Activated CD4-positive, alpha-beta T cell treated with anti-CD3 and anti-CD28 coated beads for 4 hours (primary cell): ENCODE results near the gene EPPIN.
"Not testable (repeated sequence)": the region's sequence is repeated elsewhere in the genome, so short reads cannot be mapped to it uniquely, and the experiment has no call there.

Experiments used
- DNase-seq, 2 donors: peaks; one replicate each; pipeline ENCODE4 v3.0.0-alpha.2; 2020

Gene EPPIN

GRCh38 chr20:45547206-45547770 lies at the start of gene EPPIN:
EPPIN (minus strand) TSS chr20:45547401; CDS start chr20:45547357, 44 bp downstream.
- DNase-seq, result no peak

- DNase-seq, result no peak
Observed at GRCh38 chr20:45595235-45595634, 48.0 kb upstream of the EPPIN start.

GRCh38 chr20:45593498-45593897 lies 46.3 kb upstream of the EPPIN start:
- no peak for DNase-seq

GRCh38 chr20:45592574-45593189 lies 45.5 kb upstream of the EPPIN start:
- no peak for DNase-seq

GRCh38 chr20:45589725-45590124 lies 42.5 kb upstream of the EPPIN start:
- DNase-seq, result no peak

- DNase-seq, result no peak
Observed at GRCh38 chr20:45588800-45589199, 41.6 kb upstream of the EPPIN start.

GRCh38 chr20:45585986-45586385 lies 38.8 kb upstream of the EPPIN start:
- DNase-seq, result not testable (repeated sequence)

- not testable (repeated sequence) for DNase-seq
Observed at GRCh38 chr20:45584294-45584693, 37.1 kb upstream of the EPPIN start.

GRCh38 chr20:45583502-45583901 lies 36.3 kb upstream of the EPPIN start:
- no peak for DNase-seq

- no peak for DNase-seq
Observed at GRCh38 chr20:45581702-45582101, 34.5 kb upstream of the EPPIN start.

GRCh38 chr20:45579184-45579583 lies 32.0 kb upstream of the EPPIN start, which contains the start of gene WFDC8:
WFDC8 (minus strand) TSS chr20:45579284; CDS start chr20:45579247, 37 bp downstream.
- no peak for DNase-seq

- no peak for DNase-seq
Observed at GRCh38 chr20:45578231-45578630, 31.0 kb upstream of the EPPIN start.

GRCh38 chr20:45576995-45577394 lies 29.8 kb upstream of the EPPIN start:
- DNase-seq, result no peak

- DNase-seq, result no peak
Observed at GRCh38 chr20:45575931-45576330, 28.7 kb upstream of the EPPIN start.

- not testable (repeated sequence) for DNase-seq
Observed at GRCh38 chr20:45569650-45570049, 22.4 kb upstream of the EPPIN start.

- no peak for DNase-seq
Observed at GRCh38 chr20:45564760-45565276, 17.6 kb upstream of the EPPIN start.

GRCh38 chr20:45555198-45555597 lies 8.0 kb upstream of the EPPIN start:
- DNase-seq, result no peak

- DNase-seq, result no peak
Observed at GRCh38 chr20:45552456-45552855, 5.3 kb upstream of the EPPIN start.

GRCh38 chr20:45550765-45551164 lies 3.6 kb upstream of the EPPIN start:
- DNase-seq, result no peak

- no peak for DNase-seq
Observed at GRCh38 chr20:45548410-45548809, 1.2 kb upstream of the EPPIN start.

- DNase-seq, result no peak
Observed at GRCh38 chr20:45545754-45546453, 1.3 kb downstream of the EPPIN start.

- no peak for DNase-seq
Observed at GRCh38 chr20:45545351-45545750, 1.9 kb downstream of the EPPIN start.

GRCh38 chr20:45539382-45539781 lies 7.8 kb downstream of the EPPIN start, which contains the start of gene WFDC6:
WFDC6 (minus strand) TSS chr20:45539482; CDS start chr20:45539407, 75 bp downstream.
- no peak for DNase-seq
